Measurements from ENCODE around the gene JPH3. TPM values are rescaled to one million over a fixed set of nuclear protein-coding genes. Genes with fewer than 3 reads are reported as not detected.

Gene JPH3
- total and polyA plus RNA-seq, 2 donors, result 0.05 to 0.09 TPM

GRCh38 chr16:87662254-87663204 is 60.2 kb downstream of the JPH3 start:
- Histone ChIP-seq H3K27me3 (ENCODE audit: control insufficient read depth in 2 of 2, insufficient read depth in 1 of 2, low read length in 1 of 2) (peaks cover 0 to 28% of the 10 kb centered on the region in 2 donors), H3K27ac (ENCODE audit: low read depth in 1 of 2, low read length in 1 of 2) (no peak overlapping the region), H3K9me3 (ENCODE audit: control insufficient read depth in 2 of 2, insufficient read depth in 1 of 2, low read length in 1 of 2) (no peaks in the 10 kb centered on the region), H3K36me3 (ENCODE audit: control insufficient read depth in 2 of 2, insufficient read depth in 2 of 2, low read length in 1 of 2) (no peaks in the 10 kb centered on the region), H3K4me3 (ENCODE audit: low read length in 2 of 2) (no peak overlapping the region), H3K4me1 (ENCODE audit: control insufficient read depth in 2 of 2, insufficient read depth in 2 of 2, low read length in 2 of 2) (no peaks in the 10 kb centered on the region)
- no peak for DNase-seq (ENCODE audit: low read depth in 6 of 9, low spot score in 9 of 9)
- WGBS, result 87% methylated on average over 25 of the region's 25 CpGs

- H3K27me3 ChIP-seq (ENCODE audit: control insufficient read depth in 2 of 2, insufficient read depth in 1 of 2, low read length in 1 of 2), result peaks cover 0 to 20% of the 10 kb centered on the region in 2 donors
- no peak overlapping the region for H3K27ac ChIP-seq (ENCODE audit: low read depth in 1 of 2, low read length in 1 of 2)
- DNase-seq (ENCODE audit: low read depth in 6 of 9, low spot score in 9 of 9), result no peak
- H3K4me3 ChIP-seq (ENCODE audit: low read length in 2 of 2), result no peak overlapping the region
- WGBS, result 85% methylated on average over 11 of the region's 11 CpGs
- no peaks in the 10 kb centered on the region for H3K9me3 ChIP-seq (ENCODE audit: control insufficient read depth in 2 of 2, insufficient read depth in 1 of 2, low read length in 1 of 2)
- H3K4me1 ChIP-seq (ENCODE audit: control insufficient read depth in 2 of 2, insufficient read depth in 2 of 2, low read length in 2 of 2), result no peaks in the 10 kb centered on the region
- H3K36me3 ChIP-seq (ENCODE audit: control insufficient read depth in 2 of 2, insufficient read depth in 2 of 2, low read length in 1 of 2), result no peaks in the 10 kb centered on the region
These were observed 62.5 kb downstream of the JPH3 start for GRCh38 chr16:87664792-87665191.

GRCh38 chr16:87665193-87665592 is 62.9 kb downstream of the JPH3 start:
- Histone ChIP-seq H3K27ac (ENCODE audit: low read depth in 1 of 2, low read length in 1 of 2) (no peak overlapping the region), H3K4me1 (ENCODE audit: control insufficient read depth in 2 of 2, insufficient read depth in 2 of 2, low read length in 2 of 2) (no peaks in the 10 kb centered on the region), H3K27me3 (ENCODE audit: control insufficient read depth in 2 of 2, insufficient read depth in 1 of 2, low read length in 1 of 2) (peaks cover 0 to 16% of the 10 kb centered on the region in 2 donors), H3K36me3 (ENCODE audit: control insufficient read depth in 2 of 2, insufficient read depth in 2 of 2, low read length in 1 of 2) (no peaks in the 10 kb centered on the region), H3K4me3 (ENCODE audit: low read length in 2 of 2) (no peak overlapping the region), H3K9me3 (ENCODE audit: control insufficient read depth in 2 of 2, insufficient read depth in 1 of 2, low read length in 1 of 2) (no peaks in the 10 kb centered on the region)
- no peak for DNase-seq (ENCODE audit: low read depth in 6 of 9, low spot score in 9 of 9)
- 95% methylated on average over 15 of the region's 15 CpGs for WGBS

GRCh38 chr16:87666919-87667318 is 64.6 kb downstream of the JPH3 start:
- DNase-seq (ENCODE audit: low read depth in 6 of 9, low spot score in 9 of 9), result no peak
- H3K27ac ChIP-seq (ENCODE audit: low read depth in 1 of 2, low read length in 1 of 2), result no peak overlapping the region
- WGBS, result 86% methylated on average over 16 of the region's 16 CpGs
- no peak overlapping the region for H3K4me3 ChIP-seq (ENCODE audit: low read length in 2 of 2)
- H3K9me3 ChIP-seq (ENCODE audit: control insufficient read depth in 2 of 2, insufficient read depth in 1 of 2, low read length in 1 of 2), result peaks cover 0 to 2% of the 10 kb centered on the region in 2 donors
- H3K27me3 ChIP-seq (ENCODE audit: control insufficient read depth in 2 of 2, insufficient read depth in 1 of 2, low read length in 1 of 2), result peaks cover 0 to 17% of the 10 kb centered on the region in 2 donors
- H3K4me1 ChIP-seq (ENCODE audit: control insufficient read depth in 2 of 2, insufficient read depth in 2 of 2, low read length in 2 of 2), result no peaks in the 10 kb centered on the region
- no peaks in the 10 kb centered on the region for H3K36me3 ChIP-seq (ENCODE audit: control insufficient read depth in 2 of 2, insufficient read depth in 2 of 2, low read length in 1 of 2)

GRCh38 chr16:87667443-87667842 is 65.1 kb downstream of the JPH3 start:
- no peak for DNase-seq (ENCODE audit: low read depth in 6 of 9, low spot score in 9 of 9)
- 92% methylated on average over 7 of the region's 7 CpGs for WGBS
- H3K9me3 ChIP-seq (ENCODE audit: control insufficient read depth in 2 of 2, insufficient read depth in 1 of 2, low read length in 1 of 2), result peaks cover 0 to 2% of the 10 kb centered on the region in 2 donors
- H3K36me3 ChIP-seq (ENCODE audit: control insufficient read depth in 2 of 2, insufficient read depth in 2 of 2, low read length in 1 of 2), result no peaks in the 10 kb centered on the region
- H3K27ac ChIP-seq (ENCODE audit: low read depth in 1 of 2, low read length in 1 of 2), result no peak overlapping the region
- no peaks in the 10 kb centered on the region for H3K4me1 ChIP-seq (ENCODE audit: control insufficient read depth in 2 of 2, insufficient read depth in 2 of 2, low read length in 2 of 2)
- H3K4me3 ChIP-seq (ENCODE audit: low read length in 2 of 2), result no peak overlapping the region
- H3K27me3 ChIP-seq (ENCODE audit: control insufficient read depth in 2 of 2, insufficient read depth in 1 of 2, low read length in 1 of 2), result peaks cover 0 to 20% of the 10 kb centered on the region in 2 donors

GRCh38 chr16:87667946-87668345 is 65.6 kb downstream of the JPH3 start:
- no peak overlapping the region for H3K27ac ChIP-seq (ENCODE audit: low read depth in 1 of 2, low read length in 1 of 2)
- no peak overlapping the region for H3K4me3 ChIP-seq (ENCODE audit: low read length in 2 of 2)
- H3K4me1 ChIP-seq (ENCODE audit: control insufficient read depth in 2 of 2, insufficient read depth in 2 of 2, low read length in 2 of 2), result no peaks in the 10 kb centered on the region
- DNase-seq (ENCODE audit: low read depth in 6 of 9, low spot score in 9 of 9), result no peak
- H3K27me3 ChIP-seq (ENCODE audit: control insufficient read depth in 2 of 2, insufficient read depth in 1 of 2, low read length in 1 of 2), result peaks cover 0 to 18% of the 10 kb centered on the region in 2 donors
- peaks cover 0 to 2% of the 10 kb centered on the region in 2 donors for H3K9me3 ChIP-seq (ENCODE audit: control insufficient read depth in 2 of 2, insufficient read depth in 1 of 2, low read length in 1 of 2)
- H3K36me3 ChIP-seq (ENCODE audit: control insufficient read depth in 2 of 2, insufficient read depth in 2 of 2, low read length in 1 of 2), result no peaks in the 10 kb centered on the region
- 95% methylated on average over 19 of the region's 19 CpGs for WGBS

GRCh38 chr16:87669672-87670071 is 67.4 kb downstream of the JPH3 start:
- peaks cover 0 to 16% of the 10 kb centered on the region in 2 donors for H3K27me3 ChIP-seq (ENCODE audit: control insufficient read depth in 2 of 2, insufficient read depth in 1 of 2, low read length in 1 of 2)

GRCh38 chr16:87671221-87671620 is 68.9 kb downstream of the JPH3 start:
- 95% methylated on average over 13 of the region's 13 CpGs for WGBS
- Histone ChIP-seq H3K27me3 (ENCODE audit: control insufficient read depth in 2 of 2, insufficient read depth in 1 of 2, low read length in 1 of 2) (peaks cover 0 to 16% of the 10 kb centered on the region in 2 donors), H3K4me3 (ENCODE audit: low read length in 2 of 2) (no peak overlapping the region), H3K4me1 (ENCODE audit: control insufficient read depth in 2 of 2, insufficient read depth in 2 of 2, low read length in 2 of 2) (peaks cover 0 to 4% of the 10 kb centered on the region in 2 donors), H3K27ac (ENCODE audit: low read depth in 1 of 2, low read length in 1 of 2) (no peak overlapping the region), H3K9me3 (ENCODE audit: control insufficient read depth in 2 of 2, insufficient read depth in 1 of 2, low read length in 1 of 2) (peaks cover 0 to 2% of the 10 kb centered on the region in 2 donors), H3K36me3 (ENCODE audit: control insufficient read depth in 2 of 2, insufficient read depth in 2 of 2, low read length in 1 of 2) (no peaks in the 10 kb centered on the region)
- no peak for DNase-seq (ENCODE audit: low read depth in 6 of 9, low spot score in 9 of 9)

More at GRCh38 chr16:87669672-87670071, 67.4 kb downstream of the JPH3 start:
- WGBS, result 85% methylated on average over 21 of the region's 21 CpGs
- Histone ChIP-seq H3K27ac (ENCODE audit: low read depth in 1 of 2, low read length in 1 of 2) (no peak overlapping the region), H3K9me3 (ENCODE audit: control insufficient read depth in 2 of 2, insufficient read depth in 1 of 2, low read length in 1 of 2) (peaks cover 0 to 2% of the 10 kb centered on the region in 2 donors), H3K4me1 (ENCODE audit: control insufficient read depth in 2 of 2, insufficient read depth in 2 of 2, low read length in 2 of 2) (no peaks in the 10 kb centered on the region), H3K36me3 (ENCODE audit: control insufficient read depth in 2 of 2, insufficient read depth in 2 of 2, low read length in 1 of 2) (no peaks in the 10 kb centered on the region), H3K4me3 (ENCODE audit: low read length in 2 of 2) (no peak overlapping the region)
- no peak for DNase-seq (ENCODE audit: low read depth in 6 of 9, low spot score in 9 of 9)

- Histone ChIP-seq H3K4me1 (ENCODE audit: control insufficient read depth in 2 of 2, insufficient read depth in 2 of 2, low read length in 2 of 2) (peaks cover 0 to 4% of the 10 kb centered on the region in 2 donors), H3K4me3 (ENCODE audit: low read length in 2 of 2) (no peak overlapping the region), H3K27me3 (ENCODE audit: control insufficient read depth in 2 of 2, insufficient read depth in 1 of 2, low read length in 1 of 2) (peaks cover 0 to 16% of the 10 kb centered on the region in 2 donors), H3K27ac (ENCODE audit: low read depth in 1 of 2, low read length in 1 of 2) (no peak overlapping the region), H3K9me3 (ENCODE audit: control insufficient read depth in 2 of 2, insufficient read depth in 1 of 2, low read length in 1 of 2) (peaks cover 0 to 2% of the 10 kb centered on the region in 2 donors), H3K36me3 (ENCODE audit: control insufficient read depth in 2 of 2, insufficient read depth in 2 of 2, low read length in 1 of 2) (no peaks in the 10 kb centered on the region)
- 92% methylated on average over 20 of the region's 20 CpGs for WGBS
- DNase-seq (ENCODE audit: low read depth in 6 of 9, low spot score in 9 of 9), result no peak
These were observed 69.5 kb downstream of the JPH3 start for GRCh38 chr16:87671715-87672270.

Measured in thymus (tissue), 11 donors.